ENCODE results near the gene SLC23A3.

The SLC23A3 gene

GRCh38 chr2:219207134-219207883 lies 37.5 kb upstream of the SLC23A3 start:
- TF ChIP-seq TAF1 (IDR thresholded peaks at IDR 0.05; ENCODE audit: low read depth) (no peak), USF1 (IDR thresholded peaks at IDR 0.05) (no peak), YY1 (IDR thresholded peaks at IDR 0.05; ENCODE audit: low read depth) (no peak), RAD21 (IDR thresholded peaks at IDR 0.05; ENCODE audit: low read depth) (no peak), EP300 (IDR thresholded peaks at IDR 0.05; ENCODE audit: borderline replicate concordance) (no peak), EGR1 (IDR thresholded peaks at IDR 0.05) (no peak), TEAD4 (IDR thresholded peaks at IDR 0.05) (no peak), ZBTB7A (IDR thresholded peaks at IDR 0.05; ENCODE audit: low read depth) (no peak), FOXM1 (IDR thresholded peaks at IDR 0.05; ENCODE audit: borderline replicate concordance, low read depth) (no peak), NFIC (IDR thresholded peaks at IDR 0.05) (no peak), CREB1 (IDR thresholded peaks at IDR 0.05; ENCODE audit: low read depth) (no peak), CEBPB (IDR thresholded peaks at IDR 0.05) (no peak), REST (IDR thresholded peaks at IDR 0.05; ENCODE audit: low read depth) (no peak)

- TF ChIP-seq MAX (IDR thresholded peaks at IDR 0.05): peak; percentile 72
- TF ChIP-seq TAF1 (IDR thresholded peaks at IDR 0.05; ENCODE audit: low read depth): peak; percentile 84
- no peak for TF ChIP-seq TEAD4 (IDR thresholded peaks at IDR 0.05)
- TF ChIP-seq REST (IDR thresholded peaks at IDR 0.05; ENCODE audit: low read depth): no peak
- TF ChIP-seq EP300 (IDR thresholded peaks at IDR 0.05; ENCODE audit: borderline replicate concordance): no peak
- peak; percentile 49; the same call in 1 of the 2 replicates for TF ChIP-seq CREB1 (IDR thresholded peaks at IDR 0.05; ENCODE audit: low read depth)
- no peak for TF ChIP-seq EGR1 (IDR thresholded peaks at IDR 0.05)
- TF ChIP-seq CEBPB (IDR thresholded peaks at IDR 0.05): no peak
- peak; percentile 16; the same call in 1 of the 2 replicates for TF ChIP-seq YY1 (IDR thresholded peaks at IDR 0.05; ENCODE audit: low read depth)
- no peak for TF ChIP-seq RAD21 (IDR thresholded peaks at IDR 0.05; ENCODE audit: low read depth)
- TF ChIP-seq FOXM1 (IDR thresholded peaks at IDR 0.05; ENCODE audit: borderline replicate concordance, low read depth): no peak
- no peak for TF ChIP-seq NFIC (IDR thresholded peaks at IDR 0.05)
- TF ChIP-seq ZBTB7A (IDR thresholded peaks at IDR 0.05; ENCODE audit: low read depth): no peak
- TF ChIP-seq USF1 (IDR thresholded peaks at IDR 0.05): 0 out of 2 replicates have a peak, but pooled peaks have one; percentile 2
- peak; percentile 9; the same call in 1 of the 2 replicates for TF ChIP-seq TCF12 (IDR thresholded peaks at IDR 0.05; ENCODE audit: low read depth)
Measured at GRCh38 chr2:219206328-219207133, 36.7 kb upstream of the SLC23A3 start, which contains the start of gene ZFAND2B. TSS of gene ZFAND2B (plus strand) at chr2:219206782. CDS start at chr2:219206988, 206 bp downstream.

GRCh38 chr2:219205981-219206327 lies 36.1 kb upstream of the SLC23A3 start:
- TF ChIP-seq EGR1 (IDR thresholded peaks at IDR 0.05) (no peak), RAD21 (IDR thresholded peaks at IDR 0.05; ENCODE audit: low read depth) (no peak), USF1 (IDR thresholded peaks at IDR 0.05) (no peak), FOXM1 (IDR thresholded peaks at IDR 0.05; ENCODE audit: borderline replicate concordance, low read depth) (no peak), NFIC (IDR thresholded peaks at IDR 0.05) (no peak), TEAD4 (IDR thresholded peaks at IDR 0.05) (no peak), TCF12 (IDR thresholded peaks at IDR 0.05; ENCODE audit: low read depth) (no peak), CEBPB (IDR thresholded peaks at IDR 0.05) (no peak), YY1 (IDR thresholded peaks at IDR 0.05; ENCODE audit: low read depth) (no peak), REST (IDR thresholded peaks at IDR 0.05; ENCODE audit: low read depth) (no peak), CREB1 (IDR thresholded peaks at IDR 0.05; ENCODE audit: low read depth) (no peak), TAF1 (IDR thresholded peaks at IDR 0.05; ENCODE audit: low read depth) (no peak)

All from Ishikawa (cell line).